SU-DHL-6 (cell line): ENCODE data around the gene DDX17.

Source experiments
- H2AFZ ChIP-seq: fragments of 200-600 bp; sonication (generic); 2 replicates; pipeline ENCODE4 v1.6.1; 2014; ENCODE audit warnings: low read depth, mild to moderate bottlenecking, moderate library complexity, mixed read lengths, antibody characterized with exemption, low read length; ENCODE audit not compliant: severe bottlenecking
- H3F3A ChIP-seq: fragments of 200-600 bp; shearing (Covaris generic); 2 replicates; pipeline ENCODE4 v1.6.0; 2016; ENCODE audit warnings: antibody characterized with exemption, mild to moderate bottlenecking; ENCODE audit not compliant: insufficient read depth
- H3K27ac ChIP-seq: fragments of 200-600 bp; sonication (generic); 2 replicates; pipeline ENCODE4 v1.5.1; 2016; ENCODE audit warnings: low read depth, mild to moderate bottlenecking, low read length, moderate library complexity, mixed read lengths
- H3K27me3 ChIP-seq: fragments of 200-600 bp; sonication (generic), shearing (Covaris generic); 2 replicates; pipeline ENCODE4 v1.6.0; 2014; ENCODE audit warnings: mild to moderate bottlenecking, low read length
- H3K36me3 ChIP-seq: fragments of 200-600 bp; sonication (generic); 2 replicates; pipeline ENCODE4 v1.6.1; 2014; ENCODE audit warnings: mild to moderate bottlenecking, low read length, mixed read lengths
- H3K4me2 ChIP-seq: fragments of 300-600, 200-600 bp; shearing (Covaris generic), sonication (generic); 2 replicates; pipeline ENCODE4 v1.6.0; 2014; ENCODE audit warnings: low read length, low read depth, mild to moderate bottlenecking; ENCODE audit not compliant: poor library complexity, severe bottlenecking
- H3K4me3 ChIP-seq: fragments of 200-600 bp; sonication (generic); 2 replicates; pipeline ENCODE4 v1.5.1; 2014; ENCODE audit warnings: antibody characterized with exemption, low read length, mild to moderate bottlenecking, mixed read lengths; ENCODE audit not compliant: insufficient read depth, poor library complexity, severe bottlenecking
- H3K79me2 ChIP-seq: fragments of 200-600 bp; sonication (generic); 2 replicates; pipeline ENCODE4 v1.6.1; 2014; ENCODE audit warnings: mild to moderate bottlenecking, low read length, moderate library complexity; ENCODE audit not compliant: insufficient read depth
- H3K9ac ChIP-seq: fragments of 200-600 bp; sonication (generic); 2 replicates; pipeline ENCODE4 v1.7.0; 2014; ENCODE audit warnings: mild to moderate bottlenecking, low read length
- H3K9me2 ChIP-seq: fragments of 200-600 bp; sonication (generic); replicated peaks from 2 replicates; pipeline ENCODE4 v1.6.1; 2014; ENCODE audit warnings: low read length; ENCODE audit not compliant: insufficient read depth
- H3K9me3 ChIP-seq: fragments of 200-600 bp; sonication (generic); 2 replicates; pipeline ENCODE4 v1.6.1; 2014; ENCODE audit warnings: low read length, mixed read lengths; ENCODE audit not compliant: insufficient read depth
- H4K20me1 ChIP-seq: fragments of 200-600 bp; sonication (generic); 2 replicates; pipeline ENCODE4 v1.6.1; 2014; ENCODE audit warnings: low read depth, mild to moderate bottlenecking, antibody characterized with exemption, low read length, moderate library complexity, mixed read lengths
- EZH2phosphoT487 ChIP-seq: fragments of 200-600 bp; sonication (generic), shearing (Covaris generic); conservative IDR thresholded peaks from 2 replicates; pipeline ENCODE4 v1.6.1; 2018; ENCODE audit warnings: mild to moderate bottlenecking, antibody characterized with exemption, low read length, moderate library complexity, mixed read lengths
- TF ChIP-seq, protein P1 (sequence below): fragments of 200-600 bp; sonication (generic); IDR thresholded peaks from one replicate; pipeline ENCODE4 v1.5.1; 2017; ENCODE audit warnings: antibody characterized with exemption, mild to moderate bottlenecking, low read length, moderate library complexity; ENCODE audit not compliant: insufficient read depth, poor library complexity, severe bottlenecking

Gene DDX17

DNA sequence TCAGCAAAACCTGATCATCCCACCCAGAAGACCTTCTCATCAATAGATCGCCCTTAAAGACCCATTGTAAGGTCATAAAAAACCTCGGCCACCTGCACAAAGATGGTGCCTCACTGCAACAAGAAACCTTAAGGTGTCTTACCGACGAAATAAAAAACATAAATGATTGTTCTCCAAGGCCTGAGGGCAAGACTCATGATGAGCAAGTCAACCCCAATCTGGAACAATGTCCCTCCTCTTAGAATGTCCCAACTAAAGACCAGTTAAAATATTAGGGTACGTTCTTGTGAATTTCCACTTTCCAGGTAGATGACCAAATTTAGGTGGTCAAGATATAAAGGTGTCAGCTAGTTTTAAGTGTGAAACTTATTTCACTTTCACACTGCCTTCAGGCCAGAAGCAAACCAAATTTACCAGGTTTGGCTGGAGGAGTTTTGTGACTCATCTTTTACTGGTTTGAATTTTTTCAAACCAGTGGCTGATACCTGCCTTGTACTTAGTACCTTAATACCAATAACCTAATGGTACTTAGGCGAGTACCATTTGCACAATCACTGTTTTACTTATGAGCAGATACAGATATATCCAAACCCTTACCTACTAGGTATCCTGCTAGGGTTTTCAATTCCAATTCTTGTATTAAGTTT is 23.3 kb downstream of the DDX17 start:
- no peaks in the 10 kb centered on the region for H3K9me3 ChIP-seq
- H3K9ac ChIP-seq = no peak overlapping the region
- H3K9me2 ChIP-seq = no peaks in the 10 kb centered on the region
- H3K27me3 ChIP-seq = no peaks in the 10 kb centered on the region
- H3K36me3 ChIP-seq = peaks cover 39% of the 10 kb centered on the region
- H4K20me1 ChIP-seq = peaks cover 3% of the 10 kb centered on the region; the same call in 1 of the 2 replicates
- H3K27ac ChIP-seq = no peak overlapping the region
- no peak overlapping the region for H2AFZ ChIP-seq
- no peaks in the 10 kb centered on the region for H3K79me2 ChIP-seq
- H3F3A ChIP-seq = peaks cover 40% of the 10 kb centered on the region
- H3K4me2 ChIP-seq = no peak overlapping the region
- no peak overlapping the region for H3K4me3 ChIP-seq
- TF ChIP-seq, protein P1, sequence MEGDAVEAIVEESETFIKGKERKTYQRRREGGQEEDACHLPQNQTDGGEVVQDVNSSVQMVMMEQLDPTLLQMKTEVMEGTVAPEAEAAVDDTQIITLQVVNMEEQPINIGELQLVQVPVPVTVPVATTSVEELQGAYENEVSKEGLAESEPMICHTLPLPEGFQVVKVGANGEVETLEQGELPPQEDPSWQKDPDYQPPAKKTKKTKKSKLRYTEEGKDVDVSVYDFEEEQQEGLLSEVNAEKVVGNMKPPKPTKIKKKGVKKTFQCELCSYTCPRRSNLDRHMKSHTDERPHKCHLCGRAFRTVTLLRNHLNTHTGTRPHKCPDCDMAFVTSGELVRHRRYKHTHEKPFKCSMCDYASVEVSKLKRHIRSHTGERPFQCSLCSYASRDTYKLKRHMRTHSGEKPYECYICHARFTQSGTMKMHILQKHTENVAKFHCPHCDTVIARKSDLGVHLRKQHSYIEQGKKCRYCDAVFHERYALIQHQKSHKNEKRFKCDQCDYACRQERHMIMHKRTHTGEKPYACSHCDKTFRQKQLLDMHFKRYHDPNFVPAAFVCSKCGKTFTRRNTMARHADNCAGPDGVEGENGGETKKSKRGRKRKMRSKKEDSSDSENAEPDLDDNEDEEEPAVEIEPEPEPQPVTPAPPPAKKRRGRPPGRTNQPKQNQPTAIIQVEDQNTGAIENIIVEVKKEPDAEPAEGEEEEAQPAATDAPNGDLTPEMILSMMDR = no peak
- TF ChIP-seq EZH2phosphoT487 = no peak

DNA sequence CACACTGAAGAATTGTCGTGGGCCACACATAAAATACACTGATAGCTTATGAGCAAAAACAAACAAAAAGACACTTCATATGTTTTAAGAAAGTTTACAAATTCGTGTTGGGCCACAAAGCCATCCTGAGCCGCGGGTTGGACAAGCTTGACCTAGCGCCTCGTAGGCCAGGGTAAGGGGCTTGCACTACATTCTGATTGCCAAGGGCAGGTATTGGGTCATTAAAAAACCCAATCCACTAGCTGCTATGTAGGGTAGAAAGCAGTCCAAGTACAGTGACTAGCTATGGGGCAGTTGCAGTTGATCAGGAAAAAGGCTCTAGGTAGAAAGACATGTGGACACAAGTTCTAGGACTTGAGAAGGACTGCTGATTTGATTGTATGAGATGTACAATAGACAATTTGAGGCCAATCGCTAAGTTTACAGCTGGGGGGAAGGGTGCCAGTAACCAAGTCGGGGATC is 24.2 kb downstream of the DDX17 start:
- TF ChIP-seq EZH2phosphoT487 = no peak
- TF ChIP-seq, protein P1 = no peak
- H3F3A ChIP-seq = peaks cover 40% of the 10 kb centered on the region
- peaks cover 3% of the 10 kb centered on the region; the same call in 1 of the 2 replicates for H4K20me1 ChIP-seq
- no peak overlapping the region for H3K27ac ChIP-seq
- no peak overlapping the region for H2AFZ ChIP-seq
- H3K36me3 ChIP-seq = peaks cover 35% of the 10 kb centered on the region
- no peaks in the 10 kb centered on the region for H3K27me3 ChIP-seq
- no peaks in the 10 kb centered on the region for H3K9me3 ChIP-seq
- H3K9ac ChIP-seq = no peak overlapping the region
- H3K4me2 ChIP-seq = no peak overlapping the region
- no peaks in the 10 kb centered on the region for H3K79me2 ChIP-seq
- no peaks in the 10 kb centered on the region for H3K9me2 ChIP-seq
- H3K4me3 ChIP-seq = no peak overlapping the region

DNA sequence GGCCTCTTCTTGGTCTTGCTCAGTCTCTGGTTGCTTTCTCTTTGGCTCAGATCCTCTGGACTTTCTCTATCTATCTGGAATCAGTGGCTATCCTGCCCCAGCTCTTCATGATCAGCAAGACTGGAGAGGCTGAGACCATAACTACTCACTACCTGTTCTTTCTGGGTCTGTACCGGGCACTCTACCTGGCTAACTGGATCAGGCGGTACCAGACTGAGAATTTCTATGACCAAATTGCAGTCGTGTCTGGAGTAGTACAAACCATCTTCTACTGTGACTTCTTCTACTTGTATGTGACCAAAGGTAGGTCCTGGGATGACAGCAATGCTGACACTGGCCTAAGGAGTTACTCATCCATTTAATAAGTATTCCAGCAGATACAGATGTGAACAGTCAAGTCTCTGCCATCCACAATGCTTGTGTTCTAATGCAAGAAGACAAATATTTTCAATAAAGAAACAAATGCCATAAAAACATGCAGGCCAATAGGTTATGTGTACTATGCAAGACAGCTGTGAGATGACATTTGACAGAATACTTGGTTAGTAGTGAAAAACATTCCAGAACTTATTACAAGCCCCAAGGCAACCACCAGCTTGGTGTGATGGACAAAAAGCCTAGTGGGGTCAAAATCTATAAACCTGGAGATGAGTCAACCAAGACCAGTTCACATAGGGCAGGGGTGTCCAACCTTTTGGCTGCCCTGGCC is 24.8 kb downstream of the DDX17 start:
- Histone ChIP-seq H3K4me3 (no peak overlapping the region), H3K36me3 (peaks cover 35% of the 10 kb centered on the region), H4K20me1 (peaks cover 3% of the 10 kb centered on the region; the same call in 1 of the 2 replicates), H3K4me2 (no peak overlapping the region), H3K9me3 (no peaks in the 10 kb centered on the region), H3K9ac (no peak overlapping the region), H3K9me2 (no peaks in the 10 kb centered on the region), H3K79me2 (no peaks in the 10 kb centered on the region), H3F3A (peaks cover 40% of the 10 kb centered on the region), H3K27me3 (no peaks in the 10 kb centered on the region), H2AFZ (no peak overlapping the region), H3K27ac (no peak overlapping the region; the same call in 1 of the 2 replicates)
- no peak for TF ChIP-seq EZH2phosphoT487
- TF ChIP-seq, protein P1 = no peak
